Measurements from ENCODE around the gene CNBD2. TPM values are rescaled to one million over a fixed set of nuclear protein-coding genes. Genes with fewer than 3 reads are reported as not detected.

CNBD2 gene
- total and polyA plus RNA-seq, 12 donors: 1.1 to 23.3 (median 5.2) TPM

GRCh38 chr20:35934050-35934449, 34.3 kb upstream of the CNBD2 start:
- no peak for DNase-seq
- Histone ChIP-seq H3K36me3 (replicated peaks in 1 of 2) (peaks cover 0 to 31% of the 10 kb centered on the region in 2 donors), H3K4me3 (no peak overlapping the region), H3K27ac (no peak overlapping the region), H3K9me3 (replicated peaks in 1 of 3) (no peaks in the 10 kb centered on the region), H3K27me3 (no peaks in the 10 kb centered on the region), H3K4me1 (replicated peaks in 1 of 2) (no peaks in the 10 kb centered on the region)
- TF ChIP-seq, protein P1, sequence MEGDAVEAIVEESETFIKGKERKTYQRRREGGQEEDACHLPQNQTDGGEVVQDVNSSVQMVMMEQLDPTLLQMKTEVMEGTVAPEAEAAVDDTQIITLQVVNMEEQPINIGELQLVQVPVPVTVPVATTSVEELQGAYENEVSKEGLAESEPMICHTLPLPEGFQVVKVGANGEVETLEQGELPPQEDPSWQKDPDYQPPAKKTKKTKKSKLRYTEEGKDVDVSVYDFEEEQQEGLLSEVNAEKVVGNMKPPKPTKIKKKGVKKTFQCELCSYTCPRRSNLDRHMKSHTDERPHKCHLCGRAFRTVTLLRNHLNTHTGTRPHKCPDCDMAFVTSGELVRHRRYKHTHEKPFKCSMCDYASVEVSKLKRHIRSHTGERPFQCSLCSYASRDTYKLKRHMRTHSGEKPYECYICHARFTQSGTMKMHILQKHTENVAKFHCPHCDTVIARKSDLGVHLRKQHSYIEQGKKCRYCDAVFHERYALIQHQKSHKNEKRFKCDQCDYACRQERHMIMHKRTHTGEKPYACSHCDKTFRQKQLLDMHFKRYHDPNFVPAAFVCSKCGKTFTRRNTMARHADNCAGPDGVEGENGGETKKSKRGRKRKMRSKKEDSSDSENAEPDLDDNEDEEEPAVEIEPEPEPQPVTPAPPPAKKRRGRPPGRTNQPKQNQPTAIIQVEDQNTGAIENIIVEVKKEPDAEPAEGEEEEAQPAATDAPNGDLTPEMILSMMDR (IDR thresholded peaks at IDR 0.05): no peak
- TF ChIP-seq POLR2A (IDR thresholded peaks at IDR 0.05): no peak
- intact Hi-C loops (cut with DNase I): no loop called here
- WGBS, 4 donors: 83 to 92% (median 89%) methylated on average over 4 of the region's 4 CpGs

- Histone ChIP-seq H3K4me1 (replicated peaks in 1 of 2) (no peaks in the 10 kb centered on the region), H3K36me3 (replicated peaks in 1 of 2) (peaks cover 0 to 31% of the 10 kb centered on the region in 2 donors), H3K4me3 (no peak overlapping the region), H3K27me3 (no peaks in the 10 kb centered on the region), H3K27ac (no peak overlapping the region), H3K9me3 (replicated peaks in 1 of 3) (no peaks in the 10 kb centered on the region)
- no peak for TF ChIP-seq POLR2A (IDR thresholded peaks at IDR 0.05)
- TF ChIP-seq, protein P1 (IDR thresholded peaks at IDR 0.05): no peak
- 92 to 100% (median 96%) methylated on average over 3 of the region's 3 CpGs for WGBS, 4 donors
- DNase-seq: no peak
- intact Hi-C loops (cut with DNase I): no loop called here
Observed at GRCh38 chr20:35939264-35939663, 29.1 kb upstream of the CNBD2 start.

DNA sequence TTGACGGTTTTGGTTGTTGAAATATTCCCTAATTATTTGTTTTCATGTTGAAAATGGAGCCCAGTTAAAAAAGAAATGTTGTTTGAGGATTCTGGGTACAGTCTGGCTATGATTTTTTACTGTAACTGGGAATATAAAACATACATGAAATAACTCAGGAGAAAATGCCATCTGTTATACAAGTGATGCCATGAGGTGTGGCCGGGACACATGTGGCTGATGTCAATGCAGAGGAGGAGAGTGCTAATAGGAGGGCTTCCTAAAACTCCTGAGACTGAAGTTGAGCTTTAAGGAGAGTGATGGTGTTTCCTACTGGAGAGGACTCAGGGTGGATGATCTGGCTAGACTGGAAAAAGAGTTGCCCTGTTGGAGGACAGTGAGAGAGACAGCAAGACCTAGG, 26.8 kb upstream of the CNBD2 start:
- TF ChIP-seq POLR2A (IDR thresholded peaks at IDR 0.05): no peak
- TF ChIP-seq, protein P1 (IDR thresholded peaks at IDR 0.05): no peak
- Histone ChIP-seq H3K27me3 (no peaks in the 10 kb centered on the region), H3K4me1 (replicated peaks in 1 of 2) (no peaks in the 10 kb centered on the region), H3K4me3 (no peak overlapping the region), H3K27ac (no peak overlapping the region), H3K9me3 (replicated peaks in 1 of 3) (no peaks in the 10 kb centered on the region), H3K36me3 (replicated peaks in 1 of 2) (peaks cover 0 to 34% of the 10 kb centered on the region in 2 donors)
- 88 to 96% (median 92%) methylated on average over 2 of the region's 2 CpGs for WGBS, 4 donors
- intact Hi-C loops (cut with DNase I): no loop called here
- DNase-seq: no peak

GRCh38 chr20:35942243-35942642, 26.1 kb upstream of the CNBD2 start:
- TF ChIP-seq, protein P1 (IDR thresholded peaks at IDR 0.05): no peak
- no peak for TF ChIP-seq POLR2A (IDR thresholded peaks at IDR 0.05)
- DNase-seq: no peak
- no peaks in the 10 kb centered on the region for H3K4me1 ChIP-seq (replicated peaks in 1 of 2)
- peaks cover 0 to 37% of the 10 kb centered on the region in 2 donors for H3K36me3 ChIP-seq (replicated peaks in 1 of 2)
- H3K4me3 ChIP-seq: no peak overlapping the region
- H3K9me3 ChIP-seq (replicated peaks in 1 of 3): no peaks in the 10 kb centered on the region
- intact Hi-C loops (cut with DNase I): no loop called here
- peak overlapping the region in 1 of 5 donors; percentile 6 for H3K27ac ChIP-seq
- no peaks in the 10 kb centered on the region for H3K27me3 ChIP-seq
- WGBS, 4 donors: 77 to 87% (median 82%) methylated on average over 2 of the region's 2 CpGs

Measured in adrenal gland (tissue), 12 donors.